Sigmoid colon (tissue), 4 donors: ENCODE data around the gene PRKCQ.

ENCODE experiments used
- CTCF ChIP-seq, 4 experiments: fragments of 450-650 bp in 3 of 4; fragments of 200-600 bp in 1 of 4; IDR thresholded peaks; one replicate each; pipeline ENCODE4 v1.5.1; 2016 to 2019; ENCODE audit warnings: antibody characterized with exemption in 4 of 4, mild to moderate bottlenecking in 3 of 4, moderate library complexity in 2 of 4
- POLR2A ChIP-seq, 2 donors: fragments of 450-650 bp; IDR thresholded peaks; one replicate each; pipeline ENCODE4 v1.6.1; 2016; ENCODE audit warnings: antibody characterized with exemption in 2 of 2, mild to moderate bottlenecking in 2 of 2, moderate library complexity in 2 of 2
- POLR2AphosphoS5 ChIP-seq, 4 donors: sonication (generic); formaldehyde crosslinking; IDR thresholded peaks; one replicate each; pipeline ENCODE4 v1.6.1; 2017; ENCODE audit warnings: antibody characterized with exemption in 4 of 4

DNA sequence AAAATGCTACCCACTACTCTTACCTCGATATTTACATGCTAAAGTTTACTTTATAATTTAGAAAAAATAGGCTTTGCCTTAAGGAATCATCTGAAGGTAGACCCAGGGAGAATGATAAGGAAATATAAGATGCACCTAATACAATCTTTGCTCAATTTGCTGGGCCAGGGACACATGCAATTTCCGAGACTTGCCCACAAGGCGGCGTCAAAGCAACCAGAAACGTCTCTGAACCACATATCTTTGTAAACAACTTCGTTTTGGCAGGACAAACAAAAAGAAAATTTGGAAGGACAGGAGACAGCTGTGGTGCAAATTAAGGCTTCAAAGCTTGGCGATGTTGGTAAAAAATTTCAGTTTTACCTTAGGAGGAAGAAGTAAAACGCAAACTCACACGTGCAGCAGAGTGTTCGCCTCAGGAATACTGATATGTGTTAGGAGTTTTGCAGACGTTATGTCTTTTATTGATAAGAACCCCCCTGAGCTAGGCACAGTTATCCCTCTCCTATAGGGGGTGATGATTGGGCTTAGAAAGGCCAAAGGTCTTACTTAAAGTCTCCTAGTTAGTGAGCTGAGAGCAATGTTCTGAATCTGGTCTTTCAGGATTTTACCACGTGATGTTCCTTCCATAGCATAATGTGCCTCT, 134.3 kb downstream of the PRKCQ start:
- TF ChIP-seq CTCF (IDR thresholded peaks at IDR 0.05) = peak in 1 of 4 experiments; percentile 12
- TF ChIP-seq POLR2A (IDR thresholded peaks at IDR 0.05) = no peak
- TF ChIP-seq POLR2AphosphoS5 (IDR thresholded peaks at IDR 0.05) = no peak
